DOHH2 (cell line): ENCODE results near the gene CYP2E1.

Experiments used
- H3F3A ChIP-seq: fragments of 200-600 bp; sonication (generic), shearing (Covaris generic); 2 replicates; pipeline ENCODE4 v1.6.0; 2016; ENCODE audit warnings: antibody characterized with exemption, mild to moderate bottlenecking; ENCODE audit not compliant: control insufficient read depth, insufficient read depth
- H3K27ac ChIP-seq: fragments of 200-600 bp; sonication (generic); 2 replicates; pipeline ENCODE4 v1.5.1; 2014; ENCODE audit warnings: low read depth, mild to moderate bottlenecking, low read length, moderate library complexity
- H3K27me3 ChIP-seq: fragments of 200-600 bp; sonication (generic); 2 replicates; pipeline ENCODE4 v1.6.1; 2014; ENCODE audit warnings: mild to moderate bottlenecking, low read length, mixed read lengths; ENCODE audit not compliant: control insufficient read depth
- H3K36me3 ChIP-seq: fragments of 200-600 bp; sonication (generic); 2 replicates; pipeline ENCODE4 v1.6.1; 2014; ENCODE audit warnings: mild to moderate bottlenecking, low read length, moderate library complexity, mixed read lengths; ENCODE audit not compliant: control insufficient read depth
- H3K4me1 ChIP-seq: fragments of 200-600 bp; sonication (generic); 2 replicates; pipeline ENCODE4 v1.6.1; 2014; ENCODE audit warnings: mild to moderate bottlenecking, low read length, mixed read lengths; ENCODE audit not compliant: control insufficient read depth
- H3K4me2 ChIP-seq: fragments of 200-600 bp; sonication (generic); 2 replicates; pipeline ENCODE4 v1.6.0; 2014; ENCODE audit warnings: mild to moderate bottlenecking, low read length, moderate library complexity
- H3K4me3 ChIP-seq: fragments of 200-600 bp; sonication (generic); 2 replicates; pipeline ENCODE4 v1.5.1; 2014; ENCODE audit warnings: mild to moderate bottlenecking, low read length, mixed read lengths
- H3K79me2 ChIP-seq: fragments of 200-600 bp; sonication (generic); 2 replicates; pipeline ENCODE4 v1.6.1; 2014; ENCODE audit warnings: mild to moderate bottlenecking, low read length, mixed read lengths; ENCODE audit not compliant: control insufficient read depth
- H3K9me2 ChIP-seq: fragments of 200-600 bp; sonication (generic); replicated peaks from 2 replicates; pipeline ENCODE4 v1.6.1; 2014; ENCODE audit warnings: mild to moderate bottlenecking, low read length, mixed read lengths; ENCODE audit not compliant: control insufficient read depth
- H3K9me3 ChIP-seq: fragments of 200-600 bp; sonication (generic); 2 replicates; pipeline ENCODE4 v1.6.1; 2014; ENCODE audit warnings: antibody characterized with exemption, low read length, mixed read lengths; ENCODE audit not compliant: control insufficient read depth, insufficient read depth
- H4K20me1 ChIP-seq: fragments of 200-600 bp; sonication (generic); 2 replicates; pipeline ENCODE4 v1.6.0; 2014; ENCODE audit warnings: low read depth, mild to moderate bottlenecking, antibody characterized with exemption, low read length, moderate library complexity; ENCODE audit not compliant: control insufficient read depth, insufficient read depth
- EZH2phosphoT487 ChIP-seq: fragments of 200-600 bp; sonication (generic); IDR thresholded peaks from 2 replicates; pipeline ENCODE4 v1.6.1; 2017; ENCODE audit warnings: borderline replicate concordance, mild to moderate bottlenecking, antibody characterized with exemption, low read length, moderate library complexity, mixed read lengths
- TF ChIP-seq, protein P1 (sequence below): fragments of 200-600 bp; sonication (generic); IDR thresholded peaks from one replicate; pipeline ENCODE4 v1.5.1; 2014; ENCODE audit warnings: antibody characterized with exemption, mild to moderate bottlenecking, low read depth, low read length; ENCODE audit not compliant: poor library complexity, severe bottlenecking

CYP2E1 gene

DNA sequence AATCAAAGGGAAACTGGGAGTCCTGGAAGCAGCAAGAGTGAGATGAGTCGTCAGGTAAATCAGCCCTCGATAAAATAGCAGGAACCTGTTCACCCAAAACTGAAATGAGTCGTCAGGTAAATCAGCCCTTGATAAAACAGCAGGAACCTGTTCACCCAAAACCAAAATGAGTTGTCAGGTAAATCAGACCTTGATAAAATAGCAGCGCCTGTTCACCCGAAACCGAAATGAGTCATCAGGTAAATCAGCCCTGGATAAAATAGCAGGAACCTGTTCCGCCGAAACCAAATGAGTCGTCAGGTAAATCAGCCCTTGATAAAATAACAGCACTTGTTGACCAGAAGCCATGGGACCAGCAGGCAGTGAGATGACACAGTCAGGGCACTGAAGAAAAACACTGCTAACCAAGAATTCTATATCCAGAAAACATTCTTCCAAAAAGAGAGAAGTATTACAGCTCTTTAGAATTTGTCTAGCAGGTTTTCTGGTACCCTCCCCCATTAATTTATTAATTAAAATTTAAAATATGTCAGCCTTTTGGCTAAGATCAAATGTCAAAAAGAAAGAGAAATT, 3.4 kb upstream of the CYP2E1 start:
- no peaks in the 10 kb centered on the region for H4K20me1 ChIP-seq
- no peak overlapping the region for H3K4me3 ChIP-seq
- TF ChIP-seq, protein P1, sequence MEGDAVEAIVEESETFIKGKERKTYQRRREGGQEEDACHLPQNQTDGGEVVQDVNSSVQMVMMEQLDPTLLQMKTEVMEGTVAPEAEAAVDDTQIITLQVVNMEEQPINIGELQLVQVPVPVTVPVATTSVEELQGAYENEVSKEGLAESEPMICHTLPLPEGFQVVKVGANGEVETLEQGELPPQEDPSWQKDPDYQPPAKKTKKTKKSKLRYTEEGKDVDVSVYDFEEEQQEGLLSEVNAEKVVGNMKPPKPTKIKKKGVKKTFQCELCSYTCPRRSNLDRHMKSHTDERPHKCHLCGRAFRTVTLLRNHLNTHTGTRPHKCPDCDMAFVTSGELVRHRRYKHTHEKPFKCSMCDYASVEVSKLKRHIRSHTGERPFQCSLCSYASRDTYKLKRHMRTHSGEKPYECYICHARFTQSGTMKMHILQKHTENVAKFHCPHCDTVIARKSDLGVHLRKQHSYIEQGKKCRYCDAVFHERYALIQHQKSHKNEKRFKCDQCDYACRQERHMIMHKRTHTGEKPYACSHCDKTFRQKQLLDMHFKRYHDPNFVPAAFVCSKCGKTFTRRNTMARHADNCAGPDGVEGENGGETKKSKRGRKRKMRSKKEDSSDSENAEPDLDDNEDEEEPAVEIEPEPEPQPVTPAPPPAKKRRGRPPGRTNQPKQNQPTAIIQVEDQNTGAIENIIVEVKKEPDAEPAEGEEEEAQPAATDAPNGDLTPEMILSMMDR = no peak
- TF ChIP-seq EZH2phosphoT487 = no peak
- H3K27me3 ChIP-seq = peaks cover 3% of the 10 kb centered on the region; the same call in 1 of the 2 replicates
- H3K36me3 ChIP-seq = no peaks in the 10 kb centered on the region
- no peak overlapping the region for H3K27ac ChIP-seq
- no peaks in the 10 kb centered on the region for H3F3A ChIP-seq
- H3K79me2 ChIP-seq = no peaks in the 10 kb centered on the region
- H3K4me2 ChIP-seq = no peak overlapping the region
- H3K9me2 ChIP-seq = no peaks in the 10 kb centered on the region
- peaks cover 13% of the 10 kb centered on the region for H3K4me1 ChIP-seq
- no peaks in the 10 kb centered on the region for H3K9me3 ChIP-seq

DNA sequence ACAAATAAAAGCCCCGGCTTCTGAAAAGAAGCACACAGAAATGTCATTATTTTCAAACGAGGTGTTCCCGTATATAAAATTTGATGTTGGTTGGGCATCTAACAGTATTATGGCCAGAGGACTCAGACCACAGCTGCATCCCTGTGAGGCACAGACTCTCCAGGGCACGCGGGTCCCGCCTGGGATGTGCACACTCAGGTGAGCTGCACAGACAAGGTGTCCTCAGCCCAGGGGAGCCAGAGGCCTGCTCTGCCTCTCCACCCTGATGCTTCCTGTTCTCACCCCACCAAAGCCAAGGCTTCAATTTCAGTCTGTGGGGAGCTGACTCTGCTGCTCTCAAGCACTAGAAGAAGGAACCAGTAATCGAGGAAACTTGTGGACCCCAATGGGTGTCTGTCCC, 1.7 kb upstream of the CYP2E1 start:
- TF ChIP-seq EZH2phosphoT487 = no peak
- TF ChIP-seq, protein P1 = no peak
- Histone ChIP-seq H4K20me1 (no peaks in the 10 kb centered on the region), H3K9me3 (no peaks in the 10 kb centered on the region), H3K4me3 (no peak overlapping the region), H3K79me2 (no peaks in the 10 kb centered on the region), H3K9me2 (no peaks in the 10 kb centered on the region), H3K36me3 (no peaks in the 10 kb centered on the region), H3F3A (no peaks in the 10 kb centered on the region), H3K27me3 (peaks cover 3% of the 10 kb centered on the region; the same call in 1 of the 2 replicates), H3K4me1 (peaks cover 5% of the 10 kb centered on the region), H3K4me2 (no peak overlapping the region), H3K27ac (no peak overlapping the region)

DNA sequence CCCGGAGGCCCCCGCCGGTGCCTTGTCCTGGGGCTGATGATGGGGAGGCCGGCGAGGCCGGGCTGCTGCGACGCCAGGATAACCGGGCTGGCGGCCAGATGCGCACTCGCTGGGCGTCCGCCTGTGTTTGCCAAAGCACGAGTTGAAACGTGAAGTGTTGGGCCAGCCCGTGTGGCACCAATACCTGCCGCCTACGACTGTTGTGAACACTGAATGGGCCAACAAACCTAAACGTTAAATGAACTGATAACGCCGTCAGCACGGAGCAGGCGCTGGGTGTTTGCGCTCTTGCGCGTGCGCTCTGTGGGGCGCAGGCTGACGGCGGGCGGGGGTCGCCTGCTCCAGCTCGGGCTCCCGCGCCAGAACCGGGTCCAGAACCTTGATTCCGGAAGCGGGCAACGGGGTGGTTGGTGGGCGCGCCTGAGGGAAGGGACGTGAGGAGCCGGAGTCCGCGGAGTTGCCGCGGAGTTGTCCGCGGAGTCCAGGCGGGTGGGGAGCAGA, 658 bp downstream of the CYP2E1 start:
- Histone ChIP-seq H3K27me3 (no peaks in the 10 kb centered on the region), H3K4me1 (no peaks in the 10 kb centered on the region), H4K20me1 (no peaks in the 10 kb centered on the region), H3K36me3 (no peaks in the 10 kb centered on the region), H3K79me2 (no peaks in the 10 kb centered on the region), H3K27ac (no peak overlapping the region), H3K9me3 (no peaks in the 10 kb centered on the region), H3F3A (no peaks in the 10 kb centered on the region), H3K9me2 (no peaks in the 10 kb centered on the region), H3K4me2 (no peak overlapping the region), H3K4me3 (no peak overlapping the region)
- TF ChIP-seq, protein P1 = no peak
- TF ChIP-seq EZH2phosphoT487 = no peak
